A172 (cell line): Measurements from ENCODE around the gene RPS29. TPM values are rescaled to one million over a fixed set of nuclear protein-coding genes. Genes with fewer than 3 reads are reported as not detected.
A peak's percentile ranks its signal among the peaks of the same experiment; 100 is the strongest.

ENCODE experiments used
- DNase-seq: peaks from one replicate; pipeline ENCODE4 v3.0.0-alpha.2; 2015; ENCODE audit warnings: low spot score
- total RNA-seq: library from RNA; depleted of rRNA; stranded (reverse); fragments of >200 nt; shearing (Covaris generic); gene quantifications from 2 replicates; pipeline ENCODE4 v1.2.3, GENCODE V29; 2014; rRNA removed

Gene RPS29
- total RNA-seq, 1 experiment from 2014 or later, result 1,242 TPM

DNA sequence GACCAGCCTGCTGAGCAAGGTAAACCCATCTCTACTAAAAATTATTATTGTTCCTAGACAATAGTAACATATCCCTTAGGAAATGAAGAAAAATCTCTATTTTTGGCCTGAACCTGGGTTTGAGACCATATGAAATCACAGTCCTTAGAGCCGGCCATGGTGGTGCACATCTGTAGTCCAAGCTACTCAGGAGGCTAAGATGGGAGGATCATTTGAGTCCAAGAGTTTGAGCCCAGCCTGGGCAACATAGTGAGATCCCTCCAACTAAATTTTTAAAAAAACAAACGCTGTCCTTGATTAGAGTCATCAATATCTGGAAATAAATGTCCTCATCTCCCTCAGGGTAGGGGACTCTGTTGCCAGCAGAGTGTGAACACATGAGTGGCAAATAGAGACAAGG lies 34.6 kb downstream of the RPS29 start:
- DNase-seq, result no peak

DNA sequence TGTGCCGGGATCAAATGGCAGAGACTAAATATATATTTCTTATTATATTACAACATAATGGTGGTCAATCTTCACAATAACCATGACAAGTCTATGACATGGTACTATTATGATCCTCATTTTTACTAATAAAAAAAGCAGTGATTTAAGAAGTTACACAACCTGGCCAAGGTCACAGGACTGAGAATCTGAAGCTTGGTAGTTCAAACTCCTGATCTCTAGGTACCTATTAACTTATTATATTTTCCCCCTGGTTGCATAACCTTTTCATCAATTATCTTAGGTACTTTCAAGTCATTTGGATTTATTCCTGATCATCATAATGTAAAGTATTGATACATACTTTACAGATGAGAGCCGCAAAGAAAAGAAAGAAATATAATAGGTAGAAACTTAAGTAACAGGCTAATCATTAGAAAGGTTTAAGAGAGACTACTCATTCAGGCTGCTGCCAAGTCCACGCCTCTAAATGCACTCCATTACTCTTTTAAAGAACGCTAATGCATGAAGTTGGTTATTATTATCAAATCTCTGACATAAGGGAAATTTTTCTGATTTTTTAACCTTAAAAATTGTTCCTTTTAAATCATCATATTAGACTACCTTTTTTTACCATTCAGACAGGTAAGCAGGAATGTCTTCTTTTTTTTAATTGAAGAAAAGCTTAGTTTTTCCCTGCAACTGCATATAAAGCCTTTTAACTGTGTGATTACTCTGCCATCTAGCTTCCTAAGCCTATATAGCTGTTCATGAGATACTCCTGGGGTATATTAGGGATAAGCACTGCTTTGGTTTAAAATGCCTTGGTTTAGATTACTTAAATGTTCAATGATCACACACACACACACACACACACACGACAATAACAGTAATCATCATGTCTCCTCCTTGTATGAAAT lies 35.6 kb downstream of the RPS29 start:
- DNase-seq, result no peak

DNA sequence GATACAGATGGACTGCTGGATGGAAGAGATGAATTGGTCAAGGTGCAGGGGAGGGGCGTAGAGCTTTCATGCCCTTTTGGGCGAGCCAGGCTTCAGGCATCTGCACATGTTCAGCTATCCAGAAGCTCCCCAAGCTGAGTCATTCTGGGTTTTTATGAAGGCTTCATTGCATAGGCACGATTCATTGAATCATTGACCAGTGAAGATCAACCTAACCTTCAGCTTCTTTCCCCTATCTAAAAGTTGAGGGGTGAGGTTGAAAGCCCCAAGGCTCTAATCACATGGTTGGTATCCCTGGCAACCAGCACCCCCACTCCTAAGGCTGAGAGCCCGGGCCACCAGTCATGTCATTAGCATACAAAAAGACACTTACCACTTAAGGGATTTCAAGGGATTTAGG lies 36.3 kb downstream of the RPS29 start:
- DNase-seq, result peak; percentile 19

GRCh38 chr14:49549446-49549845 lies 36.7 kb downstream of the RPS29 start:
- DNase-seq, result no peak

DNA sequence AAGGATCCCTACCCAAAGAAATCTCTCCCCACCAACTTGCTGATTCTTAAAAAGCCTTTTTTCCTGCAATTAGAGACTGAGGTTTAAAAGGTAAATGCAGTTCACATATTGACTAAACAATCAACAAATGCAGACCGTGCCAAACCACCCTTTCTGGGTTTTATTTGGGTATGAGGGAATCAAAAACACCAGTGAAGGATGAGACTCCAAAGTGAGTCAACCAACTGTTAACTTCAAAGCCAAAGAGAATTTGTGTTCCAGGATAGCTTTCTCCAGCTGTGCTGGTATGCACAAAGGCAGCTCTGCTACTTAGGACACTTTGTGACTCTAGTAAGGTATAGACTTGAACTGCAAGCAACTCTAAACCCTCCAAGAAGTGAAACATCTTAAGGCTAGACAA lies 39.4 kb downstream of the RPS29 start:
- DNase-seq, result no peak

DNA sequence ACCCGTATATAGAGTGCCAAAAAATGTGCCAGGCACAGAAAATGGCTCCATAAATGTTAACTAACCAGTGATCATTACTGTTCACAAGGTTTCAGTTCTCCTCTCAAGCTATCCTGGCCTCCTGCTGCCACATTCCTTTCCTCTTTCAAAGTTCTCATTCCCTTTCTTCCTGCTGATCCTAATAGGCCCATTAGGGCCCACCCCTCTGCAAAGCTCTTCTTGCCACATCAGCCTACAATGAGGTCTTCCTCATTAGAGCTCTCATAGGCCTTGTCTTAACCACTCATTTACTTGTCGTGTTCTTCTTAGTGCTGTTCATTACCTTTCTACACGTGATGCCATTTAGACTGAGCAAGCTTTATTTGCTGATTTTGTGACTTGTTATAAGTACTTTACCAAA lies 40.5 kb downstream of the RPS29 start:
- no peak for DNase-seq

DNA sequence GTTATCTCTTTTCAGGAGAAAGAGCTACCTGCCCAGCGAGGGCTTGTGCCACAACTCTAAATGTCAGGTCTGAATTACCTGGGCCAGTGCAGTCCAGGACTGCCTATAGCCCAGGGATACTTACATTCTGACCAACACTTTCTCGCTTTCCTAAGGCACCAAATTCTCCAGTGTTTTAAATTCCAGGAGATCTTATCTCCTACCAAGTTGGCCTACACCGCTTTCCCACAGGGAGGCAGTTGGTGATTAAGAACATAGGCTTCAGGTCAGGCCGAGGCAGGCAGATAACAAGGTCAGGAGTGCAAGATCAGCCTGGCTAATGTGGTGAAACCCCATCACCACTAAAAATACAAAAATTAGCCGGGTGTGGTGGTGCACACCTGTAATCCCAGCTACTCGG lies 41.1 kb downstream of the RPS29 start:
- DNase-seq, result peak; percentile 13

DNA sequence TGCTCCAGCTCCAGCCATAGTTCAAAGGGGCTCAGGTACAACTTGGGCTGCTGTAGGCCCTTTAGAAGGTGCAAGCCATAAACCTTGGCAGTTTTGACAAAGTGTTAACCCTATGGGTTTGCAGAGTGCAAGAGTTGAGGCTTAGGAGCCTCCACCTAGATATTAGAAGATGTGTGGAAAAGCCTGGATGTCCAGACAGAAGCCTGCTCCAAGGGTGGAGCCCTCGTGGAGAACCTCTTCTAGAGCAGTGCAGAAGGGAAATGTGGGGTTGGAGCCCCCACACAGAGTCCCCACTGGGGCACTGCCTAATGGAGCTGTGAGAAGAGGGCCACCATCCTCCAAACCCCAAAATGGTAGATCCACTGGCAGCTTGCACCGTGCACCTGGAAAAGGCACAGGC lies 45.1 kb downstream of the RPS29 start:
- DNase-seq, result no peak

GRCh38 chr14:49538852-49539251 lies 47.3 kb downstream of the RPS29 start:
- DNase-seq, result peak; percentile 36

Other genes starting within 250 kb of the RPS29 start
- 48.7 and 53.1 TPM in 2 replicates for gene LRR1, start 12.6 kb upstream of the RPS29 start, total RNA-seq
- 170 and 223 TPM in 2 replicates for gene RPL36AL, start 34.2 kb upstream of the RPS29 start, total RNA-seq
- gene MGAT2, start 34.4 kb upstream of the RPS29 start, total RNA-seq, result 69.4 and 87.3 TPM in 2 replicates
- gene DNAAF2, start 48.9 kb upstream of the RPS29 start, total RNA-seq, result 8.8 and 10.1 TPM in 2 replicates
- 9.4 and 25.8 TPM in 2 replicates for gene POLE2, start 101.8 kb upstream of the RPS29 start, total RNA-seq
- 0.05 and 1.3 TPM in 2 replicates for gene KLHDC1, start 106.7 kb upstream of the RPS29 start, total RNA-seq
- gene KLHDC2, start 181.8 kb upstream of the RPS29 start, total RNA-seq, result 37.1 and 42.2 TPM in 2 replicates